Measurements from ENCODE around the gene ANKRD13A.

DNA sequence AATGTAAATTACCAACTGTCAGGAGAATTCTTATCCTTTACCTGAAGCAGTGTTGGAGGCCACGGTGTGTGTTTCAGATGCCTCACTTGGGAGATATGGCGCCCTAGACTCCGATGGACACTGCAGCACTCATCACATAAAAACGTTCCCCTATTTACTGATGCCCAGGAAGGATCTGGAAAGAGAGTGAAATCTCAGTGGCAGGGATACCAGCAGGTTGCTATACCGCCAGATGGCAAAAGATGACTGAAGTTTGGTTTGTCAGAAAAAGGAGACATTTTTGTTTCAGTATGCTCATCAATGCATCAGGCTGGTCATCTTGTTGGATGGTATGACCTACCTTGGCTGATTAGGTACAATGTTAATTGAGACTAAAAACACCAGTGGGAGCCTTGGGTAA is 7.6 kb upstream of the ANKRD13A start:
- TF ChIP-seq, protein P1, sequence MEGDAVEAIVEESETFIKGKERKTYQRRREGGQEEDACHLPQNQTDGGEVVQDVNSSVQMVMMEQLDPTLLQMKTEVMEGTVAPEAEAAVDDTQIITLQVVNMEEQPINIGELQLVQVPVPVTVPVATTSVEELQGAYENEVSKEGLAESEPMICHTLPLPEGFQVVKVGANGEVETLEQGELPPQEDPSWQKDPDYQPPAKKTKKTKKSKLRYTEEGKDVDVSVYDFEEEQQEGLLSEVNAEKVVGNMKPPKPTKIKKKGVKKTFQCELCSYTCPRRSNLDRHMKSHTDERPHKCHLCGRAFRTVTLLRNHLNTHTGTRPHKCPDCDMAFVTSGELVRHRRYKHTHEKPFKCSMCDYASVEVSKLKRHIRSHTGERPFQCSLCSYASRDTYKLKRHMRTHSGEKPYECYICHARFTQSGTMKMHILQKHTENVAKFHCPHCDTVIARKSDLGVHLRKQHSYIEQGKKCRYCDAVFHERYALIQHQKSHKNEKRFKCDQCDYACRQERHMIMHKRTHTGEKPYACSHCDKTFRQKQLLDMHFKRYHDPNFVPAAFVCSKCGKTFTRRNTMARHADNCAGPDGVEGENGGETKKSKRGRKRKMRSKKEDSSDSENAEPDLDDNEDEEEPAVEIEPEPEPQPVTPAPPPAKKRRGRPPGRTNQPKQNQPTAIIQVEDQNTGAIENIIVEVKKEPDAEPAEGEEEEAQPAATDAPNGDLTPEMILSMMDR (IDR thresholded peaks at IDR 0.05): no peak
- TF ChIP-seq POLR2A (IDR thresholded peaks at IDR 0.05): no peak
